ENCODE measurements around the gene MUC6.
A peak's percentile ranks its signal among the peaks of the same experiment; 100 is the strongest.

Gene MUC6

GRCh38 chr11:1054143-1055108 is 17.9 kb upstream of the MUC6 start:
- H3K4me3 ChIP-seq (ENCODE audit: low read depth, low read length), result no peak overlapping the region
- TF ChIP-seq CTCF (IDR thresholded peaks at IDR 0.05; ENCODE audit: low read depth, low read length, missing control alignments), result no peak
- in situ Hi-C loops (cut with HindIII; ENCODE audit: low sequenced_read_pairs), result no loop called here
- DNase-seq (ENCODE audit: low read depth), result no peak

GRCh38 chr11:1053121-1053901 is 16.8 kb upstream of the MUC6 start:
- in situ Hi-C loops (cut with HindIII; ENCODE audit: low sequenced_read_pairs), result no loop called here
- TF ChIP-seq CTCF (IDR thresholded peaks at IDR 0.05; ENCODE audit: low read depth, low read length, missing control alignments), result no peak
- no peak for DNase-seq (ENCODE audit: low read depth)
- no peak overlapping the region for H3K4me3 ChIP-seq (ENCODE audit: low read depth, low read length)

GRCh38 chr11:1052133-1053011 is 15.9 kb upstream of the MUC6 start:
- in situ Hi-C loops (cut with HindIII; ENCODE audit: low sequenced_read_pairs), result no loop called here
- no peak for TF ChIP-seq CTCF (IDR thresholded peaks at IDR 0.05; ENCODE audit: low read depth, low read length, missing control alignments)
- H3K4me3 ChIP-seq (ENCODE audit: low read depth, low read length), result no peak overlapping the region
- DNase-seq (ENCODE audit: low read depth), result no peak

- H3K4me3 ChIP-seq (ENCODE audit: low read depth, low read length), result no peak overlapping the region
- no peak for TF ChIP-seq CTCF (IDR thresholded peaks at IDR 0.05; ENCODE audit: low read depth, low read length, missing control alignments)
- in situ Hi-C loops (cut with HindIII; ENCODE audit: low sequenced_read_pairs), result no loop called here
- DNase-seq (ENCODE audit: low read depth), result no peak
These were observed 15.0 kb upstream of the MUC6 start for GRCh38 chr11:1051356-1052132.

- peak; percentile 83 for TF ChIP-seq CTCF (IDR thresholded peaks at IDR 0.05; ENCODE audit: low read depth, low read length, missing control alignments)
- DNase-seq (ENCODE audit: low read depth), result peak; percentile 27
- no peak overlapping the region for H3K4me3 ChIP-seq (ENCODE audit: low read depth, low read length)
- in situ Hi-C loops (cut with HindIII; ENCODE audit: low sequenced_read_pairs), result no loop called here
These were observed 14.2 kb upstream of the MUC6 start for GRCh38 chr11:1050581-1051355.

Data from astrocyte of the cerebellum (primary cell).